HG03039 (cell line): ENCODE data around the gene EVA1C.
"Not testable (repeated sequence)": the region's sequence is repeated elsewhere in the genome, so short reads cannot be mapped to it uniquely, and the experiment has no call there.

ENCODE experiments used
- ATAC-seq: cut with Tn5 transposase; IDR thresholded peaks from one replicate; pipeline ENCODE4 v1.9.1; 2021; ENCODE audit warnings: mild to moderate bottlenecking, moderate library complexity; ENCODE audit not compliant: unreplicated experiment

Gene EVA1C

GRCh38 chr21:32389337-32390015 is 23.0 kb upstream of the EVA1C start:
- no peak for ATAC-seq

DNA sequence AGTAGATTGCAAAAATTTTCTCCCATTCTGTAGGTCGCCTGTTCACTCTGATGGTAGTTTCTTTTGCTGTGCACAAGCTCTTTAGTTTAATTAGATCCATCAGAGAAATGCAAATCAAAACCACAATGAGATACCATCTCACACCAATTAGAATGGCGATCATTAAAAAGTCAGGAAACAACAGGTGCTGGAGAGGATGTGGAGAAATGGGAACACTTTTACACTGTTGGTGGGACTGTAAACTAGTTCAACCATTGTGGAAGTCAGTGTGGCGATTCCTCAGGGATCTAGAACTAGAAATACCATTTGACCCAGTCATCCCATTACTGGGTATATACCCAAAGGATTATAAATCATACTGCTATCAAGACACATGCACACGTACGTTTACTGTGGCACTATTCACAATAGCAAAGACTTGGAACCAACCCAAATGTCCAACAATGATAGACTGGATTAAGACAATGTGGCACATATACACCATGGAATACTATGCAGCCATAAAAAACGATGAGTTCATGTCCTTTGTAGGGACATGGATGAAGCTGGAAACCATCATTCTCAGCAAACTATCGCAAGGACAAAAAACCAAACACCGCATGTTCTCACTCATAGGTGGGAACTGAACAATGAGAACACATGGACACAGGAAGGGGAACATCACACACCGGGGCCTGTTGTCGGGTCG is 21.8 kb upstream of the EVA1C start:
- ATAC-seq, result not testable (repeated sequence)

DNA sequence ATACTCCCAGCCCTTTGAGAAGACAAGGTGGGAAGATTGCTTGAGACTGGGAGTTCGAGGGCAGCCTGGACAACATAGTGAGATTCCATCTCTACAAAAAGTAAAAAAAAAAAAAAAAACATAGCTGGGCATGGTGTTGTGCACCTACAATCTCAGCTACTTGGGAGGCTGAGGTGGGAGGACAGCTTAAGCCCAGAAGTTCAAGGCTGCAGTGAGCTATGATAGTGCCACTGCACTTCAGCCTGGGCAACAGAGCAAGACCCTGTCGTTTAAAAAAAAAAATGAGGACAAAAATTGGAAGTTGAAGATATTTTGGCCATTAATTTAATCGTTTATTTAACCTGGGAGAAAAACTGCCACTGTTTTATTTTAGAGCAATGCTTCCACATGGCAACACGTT is 20.8 kb upstream of the EVA1C start:
- ATAC-seq, result no peak

GRCh38 chr21:32392299-32392879 is 20.1 kb upstream of the EVA1C start:
- no peak for ATAC-seq

DNA sequence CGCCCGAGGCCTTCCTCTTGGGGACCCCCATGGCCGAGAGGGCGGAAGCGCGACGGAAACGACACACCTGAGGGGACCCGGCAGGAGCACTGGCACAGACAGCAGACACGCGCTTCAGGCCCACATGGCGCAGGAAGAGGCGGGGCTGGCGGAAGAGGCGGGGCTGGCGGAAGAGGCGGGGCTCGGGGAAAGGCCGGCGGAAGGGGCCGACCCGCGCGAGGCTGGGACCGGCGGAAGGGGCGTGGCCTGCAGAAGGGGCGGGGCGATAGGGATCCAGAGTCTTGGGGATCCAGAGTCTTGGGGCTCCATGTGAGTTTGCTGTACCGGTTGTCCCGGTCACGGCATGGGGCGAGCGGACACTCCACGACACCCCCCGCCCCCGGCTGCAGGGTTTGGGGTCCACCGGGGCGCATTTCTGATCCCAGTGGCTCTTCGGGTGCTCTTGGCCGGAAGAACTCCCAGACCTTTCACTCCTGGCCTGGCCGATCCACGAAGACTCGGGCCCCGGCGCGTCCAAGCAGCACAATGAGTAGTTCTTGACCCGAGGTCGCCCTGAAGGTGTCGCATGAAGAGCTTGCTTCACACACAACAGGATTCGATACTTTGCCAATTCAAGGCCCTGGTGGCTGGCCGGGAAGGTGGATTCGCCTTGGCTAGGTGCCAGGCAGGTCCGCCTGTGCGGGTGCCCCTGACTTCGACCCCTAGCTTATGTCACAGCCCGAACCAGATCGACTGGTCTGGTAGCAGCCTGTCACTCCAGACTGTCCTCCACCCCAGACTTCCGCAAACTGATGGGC is 19.4 kb upstream of the EVA1C start, which contains the start of gene URB1:
TSS of gene URB1 (minus strand) at position 133 of the 797 bp plus-strand sequence. CDS start at position 31, 102 bp downstream.
- ATAC-seq, result peak; percentile 92

DNA sequence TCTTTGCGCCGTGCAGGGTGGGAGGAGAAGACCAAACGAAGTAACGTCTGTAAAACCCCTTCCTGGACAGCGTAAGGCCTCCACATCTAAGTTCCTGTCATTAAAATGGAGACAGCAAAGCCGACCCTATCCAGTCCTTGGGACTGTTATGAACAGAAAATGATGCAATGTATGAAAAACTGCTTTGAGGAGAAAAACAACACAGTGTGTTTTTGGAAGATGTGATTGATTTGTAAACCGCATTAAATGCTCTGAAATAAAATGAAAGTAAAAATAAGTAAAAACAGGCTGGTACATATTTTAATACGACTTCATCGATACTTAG is 18.9 kb upstream of the EVA1C start:
- ATAC-seq, result no peak

- ATAC-seq, result no peak
Observed at GRCh38 chr21:32403201-32403777, 9.2 kb upstream of the EVA1C start.

- ATAC-seq, result no peak
Observed at GRCh38 chr21:32406405-32406804, 6.1 kb upstream of the EVA1C start.

DNA sequence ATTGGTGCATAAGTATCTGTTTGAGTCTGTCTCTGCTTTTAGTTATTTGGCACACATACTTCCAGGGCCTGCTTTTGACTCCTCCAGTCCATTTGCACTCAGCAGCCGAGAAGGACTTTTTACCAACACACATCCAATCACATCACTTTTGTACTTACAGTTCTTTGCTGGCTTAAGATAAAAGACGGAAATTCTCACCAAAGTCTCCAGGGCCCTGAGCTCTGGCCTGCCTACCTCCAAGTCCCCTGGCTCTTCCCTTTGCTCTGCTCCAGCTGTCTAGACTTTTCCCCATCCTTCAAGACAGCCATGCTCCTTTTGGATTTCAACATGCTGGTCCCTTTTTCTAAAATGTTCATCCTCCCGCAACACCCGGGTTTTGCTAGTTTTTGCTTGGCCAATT is 2.2 kb upstream of the EVA1C start:
- no peak for ATAC-seq

DNA sequence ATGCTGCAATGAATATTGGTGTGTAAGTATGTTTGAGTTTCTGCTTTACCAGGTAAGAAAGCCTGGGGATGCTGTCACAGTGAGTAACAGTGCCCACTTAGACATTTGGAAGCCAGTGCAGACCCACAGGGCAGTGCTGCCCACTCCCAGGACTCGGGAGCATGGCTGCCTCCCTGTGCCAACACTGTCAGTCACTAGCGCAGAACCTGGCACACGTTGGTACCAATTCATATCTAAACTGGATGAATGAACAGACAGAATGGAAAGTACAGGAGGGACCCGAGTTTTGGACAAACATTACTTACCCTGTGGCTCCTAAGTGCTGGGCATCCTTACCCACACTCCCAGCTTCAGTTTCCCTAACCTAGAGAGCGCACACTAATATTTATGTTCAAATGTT is 1.6 kb upstream of the EVA1C start:
- ATAC-seq, result no peak

GRCh38 chr21:32411350-32412161 is 950 bp upstream of the EVA1C start:
- no peak for ATAC-seq

DNA sequence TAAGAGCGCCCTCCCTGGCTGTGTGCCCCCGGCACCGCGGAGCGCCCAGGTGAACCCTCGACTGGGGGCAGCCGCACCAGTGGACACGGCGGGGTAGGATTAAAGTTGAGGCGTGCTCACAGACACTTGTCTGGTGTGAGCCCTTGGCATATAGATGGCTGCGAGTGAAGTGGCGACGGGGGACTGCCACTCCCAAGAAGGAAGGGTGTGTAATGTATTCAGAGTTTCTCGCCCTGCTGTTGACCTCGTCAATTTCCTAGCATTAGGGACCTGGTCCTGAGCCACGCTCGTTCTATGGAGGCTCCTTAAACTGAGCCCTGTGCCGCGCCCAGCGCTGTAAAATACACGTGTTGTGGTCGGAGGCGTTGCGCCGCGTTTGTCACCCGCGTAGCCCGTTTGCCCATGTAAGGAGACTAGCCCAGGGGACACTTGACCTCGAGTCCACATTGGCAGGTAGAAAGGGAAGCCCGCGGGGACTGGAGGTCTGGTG is 554 bp downstream of the EVA1C start:
- no peak for ATAC-seq

DNA sequence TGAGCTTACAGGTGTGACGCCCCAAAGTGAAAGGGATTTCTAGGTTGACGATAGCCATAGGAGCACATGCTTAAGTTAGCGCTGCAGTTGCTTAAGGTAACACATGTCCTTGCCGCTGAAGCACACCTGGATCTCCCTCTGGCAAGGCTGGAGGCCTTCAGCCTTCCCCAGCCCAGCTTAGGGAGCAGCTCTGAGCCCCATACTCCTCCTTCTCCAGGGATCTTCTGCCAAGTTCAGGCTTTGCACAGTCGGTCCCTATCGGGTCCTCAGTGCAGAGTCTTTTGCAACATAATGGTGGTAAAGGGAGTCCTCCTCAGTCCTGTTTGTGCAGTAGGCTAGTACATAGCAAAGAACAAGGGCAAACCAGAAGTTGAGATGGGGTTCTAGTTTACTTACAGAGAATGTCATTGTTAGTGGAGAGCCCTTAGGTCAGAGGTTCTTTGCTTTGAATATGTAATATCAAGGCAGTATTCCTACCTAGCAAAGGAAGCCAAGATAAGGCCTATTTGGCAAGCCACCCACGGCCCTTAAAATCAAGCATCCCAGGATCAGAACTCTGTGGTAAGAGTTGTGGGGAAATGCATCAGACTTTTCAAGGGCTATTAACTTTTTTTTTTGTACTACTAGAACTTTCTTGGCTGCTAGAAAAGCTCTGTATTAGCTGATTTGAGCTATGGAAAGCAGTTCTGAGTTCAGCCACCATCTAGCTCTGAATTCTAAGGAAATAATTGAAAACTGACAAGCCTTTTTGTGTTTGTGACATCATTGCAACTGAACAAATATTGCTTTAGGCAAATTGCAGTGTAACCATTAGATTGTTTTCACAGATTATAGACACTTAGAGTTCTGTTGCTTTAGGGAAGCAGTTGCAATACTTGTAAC is 1.4 kb downstream of the EVA1C start:
- ATAC-seq, result no peak

- ATAC-seq, result no peak
Observed at GRCh38 chr21:32414579-32415358, 2.3 kb downstream of the EVA1C start.

GRCh38 chr21:32415451-32416398 is 3.2 kb downstream of the EVA1C start:
- no peak for ATAC-seq

GRCh38 chr21:32418146-32418545 is 5.6 kb downstream of the EVA1C start:
- ATAC-seq, result no peak

GRCh38 chr21:32422064-32422463 is 9.6 kb downstream of the EVA1C start:
- ATAC-seq, result no peak
